Superior temporal gyrus (tissue), 1 donor: Measurements from ENCODE around the gene HRAS.
A peak's percentile ranks its signal among the peaks of the same experiment; 100 is the strongest.

ENCODE experiments used
- DNase-seq: peaks from one replicate; pipeline ENCODE4 v3.0.0-alpha.2; 2016; ENCODE audit errors: extremely low spot score

The HRAS gene

DNA sequence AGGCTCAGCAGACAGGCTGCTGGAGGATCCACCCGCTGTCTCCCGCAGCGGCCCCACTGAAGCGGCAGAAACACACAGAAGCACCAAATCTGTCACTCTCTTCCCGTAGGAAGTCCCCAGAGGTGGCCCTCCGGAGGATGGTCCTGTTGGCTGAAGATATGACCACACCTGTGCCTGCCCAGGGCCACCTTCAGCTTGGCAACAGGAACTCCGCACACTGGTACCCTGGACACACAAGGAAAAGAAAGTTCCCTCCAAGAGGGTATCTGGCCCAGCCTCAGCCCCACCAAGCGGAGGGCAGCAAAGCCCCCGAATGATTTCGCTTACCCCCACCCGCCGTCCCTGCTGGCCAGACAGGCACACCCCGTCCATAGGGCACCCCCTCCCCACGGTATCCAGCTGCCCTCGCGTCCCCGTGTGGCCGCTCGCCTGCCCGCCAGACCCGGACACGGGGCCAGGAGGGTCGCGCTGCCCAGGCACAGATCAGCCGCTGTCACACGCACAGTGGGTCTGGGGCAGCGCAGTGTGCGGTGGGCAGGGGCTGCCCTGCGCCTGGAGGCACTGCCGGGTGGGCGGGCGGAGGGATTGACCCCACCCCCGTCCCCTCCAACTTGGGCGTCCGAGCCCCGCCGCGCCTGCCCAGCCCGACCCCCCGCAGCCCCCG lies 32.4 kb upstream of the HRAS start:
- DNase-seq, result no peak

DNA sequence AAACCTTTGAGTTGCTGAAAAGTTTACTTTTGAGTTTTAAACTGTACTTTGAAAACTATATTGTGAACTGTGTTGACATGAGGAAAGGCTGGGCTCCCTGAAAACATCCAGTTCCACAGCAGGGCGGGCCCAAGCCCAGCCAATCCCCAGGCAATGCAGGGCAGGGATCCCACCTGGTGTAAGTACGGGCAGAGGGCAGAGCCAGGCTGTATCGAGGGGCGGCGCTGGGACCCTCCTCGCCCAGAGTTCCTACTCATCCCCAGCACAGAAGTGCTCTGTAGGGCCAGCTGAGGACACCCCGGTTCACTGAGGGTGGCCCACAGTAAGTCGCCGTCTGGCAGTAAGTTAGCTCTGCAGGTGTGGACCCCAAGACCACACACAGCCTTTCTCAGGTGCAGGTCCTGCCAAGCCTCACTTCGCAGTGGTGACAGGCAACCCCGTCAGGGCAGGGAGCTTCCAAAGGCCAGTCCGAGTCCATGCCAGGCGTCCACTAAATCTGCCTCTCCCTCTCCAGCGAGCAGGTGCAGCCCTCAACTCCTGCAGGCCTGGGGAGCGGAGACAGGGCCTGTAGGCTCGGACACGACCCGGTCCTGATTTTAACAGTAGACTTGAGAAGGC lies 31.7 kb upstream of the HRAS start:
- DNase-seq, result no peak

DNA sequence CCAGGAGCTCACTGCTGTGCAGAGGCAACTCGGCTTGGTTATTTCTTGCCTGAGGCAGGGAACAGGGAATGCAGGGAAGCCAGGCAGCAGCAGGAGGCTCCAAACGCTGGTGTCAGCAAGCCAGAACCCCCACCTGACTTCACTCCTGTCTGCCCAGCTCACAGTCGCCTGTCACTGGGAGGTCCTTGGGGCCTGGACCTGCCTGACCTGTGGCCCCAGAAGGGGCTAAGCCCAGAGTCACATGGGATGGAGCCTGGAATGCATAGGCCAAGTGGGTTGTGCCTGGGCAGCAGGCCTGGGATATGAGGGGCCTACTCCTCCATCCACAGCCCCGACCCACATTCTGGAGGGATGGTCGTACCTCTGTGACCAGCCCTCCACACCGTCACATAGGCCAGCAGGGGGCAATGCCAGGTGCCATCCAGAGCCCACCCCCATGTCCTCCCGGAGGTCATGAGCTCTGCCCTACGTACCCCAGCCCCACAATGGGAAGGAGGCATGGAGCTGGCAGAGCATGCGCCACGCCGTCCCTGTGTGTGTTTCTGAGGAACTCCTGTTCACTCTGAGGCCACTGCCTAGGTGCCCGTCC lies 30.6 kb upstream of the HRAS start:
- DNase-seq, result no peak

DNA sequence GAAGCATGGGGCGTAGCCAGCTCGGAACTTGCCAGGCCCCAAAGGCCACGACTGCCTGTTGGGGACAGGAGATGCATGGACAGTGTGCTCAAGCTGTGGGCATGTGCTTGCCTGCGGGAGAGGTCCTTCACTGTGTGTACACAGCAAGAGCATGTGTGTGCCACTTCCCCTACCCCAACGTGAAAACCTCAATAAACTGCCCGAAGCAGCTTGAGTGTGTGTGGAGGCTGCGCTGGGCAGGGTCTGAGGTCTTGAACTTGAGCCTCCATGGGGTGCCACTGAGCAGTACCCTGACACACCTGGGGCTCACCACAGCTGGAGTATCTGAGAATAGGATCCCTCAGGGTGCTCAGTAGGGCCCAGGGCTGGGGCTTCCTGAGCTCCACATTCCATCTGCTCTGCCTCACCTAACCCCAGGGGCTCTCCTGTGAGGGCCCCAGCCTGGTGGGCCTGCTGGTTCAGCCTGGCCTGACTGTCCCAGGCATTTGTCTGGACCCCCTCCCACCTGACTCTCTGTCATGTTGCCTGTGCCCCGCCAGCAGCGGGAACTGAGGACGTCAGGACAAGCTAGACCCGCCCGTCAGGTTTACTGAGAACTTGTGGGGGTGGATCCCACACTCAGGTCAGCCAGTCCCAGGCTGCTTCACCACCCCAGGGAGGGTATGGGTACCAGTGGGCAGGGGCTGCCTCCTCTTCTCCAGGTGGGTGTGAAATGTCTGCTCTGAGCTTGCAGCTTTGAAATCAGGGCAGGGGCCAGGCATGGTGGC lies 28.6 kb upstream of the HRAS start:
- DNase-seq, result no peak

DNA sequence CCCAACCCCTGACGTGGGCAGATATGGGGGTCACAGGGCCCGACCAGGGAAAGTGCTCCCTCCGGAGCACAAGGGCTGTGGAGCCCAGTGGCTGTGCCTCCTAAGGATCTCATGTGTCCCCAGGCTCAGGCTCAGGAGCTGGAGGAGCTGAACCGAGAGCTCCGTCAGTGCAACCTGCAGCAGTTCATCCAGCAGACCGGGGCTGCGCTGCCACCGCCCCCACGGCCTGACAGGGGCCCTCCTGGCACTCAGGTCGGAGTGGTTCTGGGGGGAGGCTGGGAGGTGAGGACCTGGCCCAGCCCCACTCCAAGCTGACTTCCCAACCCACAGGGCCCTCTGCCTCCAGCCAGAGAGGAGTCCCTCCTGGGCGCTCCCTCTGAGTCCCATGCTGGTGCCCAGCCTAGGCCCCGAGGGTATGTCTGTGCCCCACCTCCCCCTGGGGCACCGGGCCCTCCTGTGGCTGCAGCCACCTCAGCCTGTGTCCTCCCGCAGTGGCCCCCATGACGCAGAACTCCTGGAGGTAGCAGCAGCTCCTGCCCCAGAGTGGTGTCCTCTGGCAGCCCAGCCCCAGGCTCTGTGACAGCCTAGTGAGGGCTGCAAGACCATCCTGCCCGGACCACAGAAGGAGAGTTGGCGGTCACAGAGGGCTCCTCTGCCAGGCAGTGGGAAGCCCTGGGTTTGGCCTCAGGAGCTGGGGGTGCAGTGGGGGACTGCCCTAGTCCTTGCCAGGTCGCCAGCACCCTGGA lies 27.9 kb upstream of the HRAS start:
- DNase-seq, result no peak

DNA sequence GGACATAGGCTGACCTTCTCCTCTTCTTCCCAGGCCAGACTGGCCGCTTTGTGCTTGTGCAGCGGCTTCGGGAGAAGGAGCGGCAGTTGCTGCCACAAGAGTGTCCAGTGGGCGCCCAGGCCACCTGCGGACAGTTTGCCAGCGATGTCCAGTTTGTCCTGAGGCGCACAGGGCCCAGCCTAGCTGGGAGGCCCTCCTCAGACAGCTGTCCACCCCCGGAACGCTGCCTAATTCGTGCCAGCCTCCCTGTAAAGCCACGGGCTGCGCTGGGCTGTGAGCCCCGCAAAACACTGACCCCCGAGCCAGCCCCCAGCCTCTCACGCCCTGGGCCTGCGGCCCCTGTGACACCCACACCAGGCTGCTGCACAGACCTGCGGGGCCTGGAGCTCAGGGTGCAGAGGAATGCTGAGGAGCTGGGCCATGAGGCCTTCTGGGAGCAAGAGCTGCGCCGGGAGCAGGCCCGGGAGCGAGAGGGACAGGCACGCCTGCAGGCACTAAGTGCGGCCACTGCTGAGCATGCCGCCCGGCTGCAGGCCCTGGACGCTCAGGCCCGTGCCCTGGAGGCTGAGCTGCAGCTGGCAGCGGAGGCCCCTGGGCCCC lies 26.8 kb upstream of the HRAS start:
- DNase-seq, result no peak

DNA sequence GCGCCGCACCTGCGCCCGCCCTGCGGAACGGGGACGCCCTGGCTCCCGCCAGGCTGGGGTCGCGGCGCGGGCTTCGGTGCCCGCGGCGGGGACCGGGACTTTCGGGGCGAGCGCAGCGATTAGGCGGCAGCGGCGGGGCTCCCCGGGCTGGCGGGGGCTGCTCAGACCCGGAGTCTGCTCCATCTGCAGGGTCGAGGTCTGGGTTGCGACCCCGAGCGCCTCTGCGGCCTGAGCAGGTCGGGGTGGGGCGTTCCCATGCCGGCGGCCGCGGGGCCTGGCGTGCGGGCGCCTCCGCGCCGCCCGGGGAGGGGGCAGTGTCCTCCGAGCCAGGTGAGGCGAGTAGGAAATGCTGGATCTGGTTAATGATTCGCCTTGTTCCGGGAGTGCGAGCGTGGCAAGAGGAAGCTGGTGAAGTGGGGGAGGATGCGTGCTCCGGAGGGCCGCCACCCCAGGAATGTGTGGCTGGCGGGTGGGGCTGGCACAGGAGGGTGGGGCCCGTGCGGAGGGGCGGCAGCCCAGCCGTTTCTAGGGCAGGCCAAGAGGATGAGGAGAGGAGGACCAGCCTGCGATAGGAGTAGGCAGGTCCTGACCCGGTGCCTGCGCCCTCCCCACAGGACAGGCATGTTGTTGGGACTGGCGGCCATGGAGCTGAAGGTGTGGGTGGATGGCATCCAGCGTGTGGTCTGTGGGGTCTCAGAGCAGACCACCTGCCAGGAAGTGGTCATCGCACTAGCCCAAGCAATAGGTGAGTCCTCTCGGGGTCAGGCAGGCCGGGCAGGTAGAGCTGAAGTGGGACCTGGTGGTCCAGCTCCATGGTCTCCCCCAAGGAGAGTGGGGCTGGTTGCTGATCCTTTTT lies 26.0 kb upstream of the HRAS start:
- DNase-seq, result no peak

DNA sequence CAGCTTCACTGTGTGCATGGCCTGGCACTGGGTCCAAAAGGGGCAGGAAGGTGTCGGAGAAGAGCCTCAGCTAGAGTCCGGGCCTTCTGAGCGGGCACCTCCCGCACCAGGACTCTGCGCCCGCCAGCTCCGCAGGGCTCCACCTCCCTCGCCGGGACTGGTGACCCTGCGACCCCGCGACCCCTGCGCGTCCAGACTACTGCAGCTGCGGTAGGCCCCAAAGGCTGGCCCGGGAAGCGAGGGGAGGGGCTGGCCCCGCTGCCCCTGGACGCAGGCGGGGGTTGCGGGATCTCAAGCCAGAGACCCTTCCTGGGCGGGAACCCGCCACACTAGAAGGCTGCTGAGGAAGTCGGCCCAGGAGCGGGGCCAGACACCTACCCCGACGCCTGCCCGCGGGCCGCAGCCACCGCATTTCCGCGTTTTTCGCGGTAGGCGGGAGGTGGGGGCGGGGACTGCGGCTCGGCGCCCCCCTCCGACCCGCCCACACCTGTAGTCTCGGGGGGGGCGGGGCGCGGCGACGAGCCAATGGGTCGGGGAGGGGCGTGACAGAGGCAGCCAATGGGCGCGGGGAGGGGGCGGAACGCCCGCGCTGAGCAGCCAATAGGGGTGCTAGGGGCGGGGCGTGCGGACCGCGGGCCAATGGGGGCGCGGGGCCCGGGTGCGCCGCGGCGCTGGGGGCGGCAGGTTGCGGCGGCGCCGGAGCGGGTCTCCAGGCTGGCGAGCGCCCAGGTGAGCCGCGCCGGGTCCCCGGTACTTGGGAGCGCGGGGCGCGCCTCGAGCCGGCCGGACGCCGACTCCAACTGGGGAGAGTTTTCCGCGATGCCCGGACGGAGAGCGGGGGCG lies 25.1 kb upstream of the HRAS start, which contains the start of the genes LMNTD2 and RASSF7:
Gene LMNTD2 (minus strand): TSS at position 434 of the 843 bp plus-strand sequence. CDS start 22 bp downstream, at position 412.
Gene RASSF7 (plus strand): TSS at position 666 of the 843 bp plus-strand sequence. CDS start 799 bp downstream, outside the sequence.
- DNase-seq, result peak; percentile 81

DNA sequence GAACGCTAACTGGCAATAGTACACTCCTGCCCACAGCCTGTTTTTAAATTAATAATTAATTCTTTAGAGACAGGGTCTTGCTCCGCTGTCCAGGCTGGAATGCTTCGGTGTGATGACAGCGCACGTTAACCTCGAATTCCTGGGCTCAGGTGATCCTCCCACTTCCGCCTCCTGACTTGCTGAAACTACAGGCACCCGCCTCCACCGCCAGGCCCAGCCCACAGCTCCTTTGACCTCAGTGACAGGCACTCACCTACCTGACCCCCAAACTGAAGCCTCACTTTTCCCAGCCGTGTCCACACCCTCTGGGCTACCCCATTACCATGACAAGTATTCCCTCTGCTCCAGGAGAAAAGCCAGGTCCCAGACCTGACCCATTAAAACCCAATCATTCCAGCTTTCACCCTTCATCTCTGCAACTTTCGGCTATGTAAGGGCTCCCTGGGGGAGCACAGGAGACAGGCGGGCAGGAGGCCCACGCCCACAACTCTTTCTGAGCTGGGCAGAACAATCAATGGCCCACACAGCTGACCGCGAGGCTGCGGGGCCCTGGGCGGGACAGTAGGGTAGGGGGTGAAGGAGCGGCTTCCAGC lies 24.4 kb upstream of the HRAS start:
- no peak for DNase-seq

DNA sequence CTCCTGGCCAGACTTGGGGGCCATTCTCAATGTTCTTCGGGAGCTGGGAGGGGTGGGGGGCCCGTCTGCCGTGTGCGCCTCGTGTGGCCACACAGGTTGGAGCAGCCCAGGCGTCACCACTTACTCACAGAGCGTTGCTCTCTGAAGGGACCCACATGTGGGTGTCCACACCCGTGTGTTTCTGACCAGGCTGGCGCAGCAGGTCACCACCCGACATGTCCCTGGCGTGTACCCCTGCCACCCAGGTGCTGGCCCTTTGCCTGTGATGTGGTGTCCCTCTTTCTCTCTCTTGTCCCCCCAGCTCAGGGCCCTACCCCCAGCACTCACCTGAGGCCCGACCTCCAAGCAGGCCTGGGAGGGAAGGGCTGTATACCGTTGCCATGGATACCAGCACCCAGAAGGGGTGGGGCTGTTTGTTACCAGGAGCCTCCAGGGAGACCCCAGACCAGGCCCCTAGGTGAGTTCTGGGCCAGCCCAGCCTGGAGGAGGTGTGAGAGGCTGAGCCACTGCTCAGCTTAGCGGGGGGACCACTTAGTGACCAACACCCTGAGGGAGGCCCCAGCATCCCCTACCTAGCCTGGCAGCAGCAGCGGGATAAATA lies 23.7 kb upstream of the HRAS start:
- DNase-seq, result no peak

DNA sequence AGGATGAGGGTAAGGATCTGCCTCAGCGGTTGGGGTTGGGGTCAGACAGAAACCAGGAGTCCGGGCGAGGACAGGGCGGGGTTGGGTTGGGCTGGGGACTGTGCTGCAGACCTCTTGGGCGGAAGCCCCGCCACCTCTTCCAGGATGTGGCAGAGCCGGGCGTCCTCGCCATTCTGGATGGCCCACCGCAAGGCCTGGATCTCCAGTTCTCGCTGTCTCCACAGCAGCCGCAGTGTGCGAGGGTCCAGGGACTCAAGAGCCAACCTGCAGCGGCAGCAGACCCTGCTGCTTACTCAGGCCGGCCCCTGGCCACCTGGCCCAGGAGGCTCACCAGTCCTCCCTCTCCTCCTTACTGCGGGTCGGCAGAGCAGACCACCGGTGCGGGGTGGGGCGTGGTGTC lies 23.1 kb upstream of the HRAS start:
- DNase-seq, result no peak

DNA sequence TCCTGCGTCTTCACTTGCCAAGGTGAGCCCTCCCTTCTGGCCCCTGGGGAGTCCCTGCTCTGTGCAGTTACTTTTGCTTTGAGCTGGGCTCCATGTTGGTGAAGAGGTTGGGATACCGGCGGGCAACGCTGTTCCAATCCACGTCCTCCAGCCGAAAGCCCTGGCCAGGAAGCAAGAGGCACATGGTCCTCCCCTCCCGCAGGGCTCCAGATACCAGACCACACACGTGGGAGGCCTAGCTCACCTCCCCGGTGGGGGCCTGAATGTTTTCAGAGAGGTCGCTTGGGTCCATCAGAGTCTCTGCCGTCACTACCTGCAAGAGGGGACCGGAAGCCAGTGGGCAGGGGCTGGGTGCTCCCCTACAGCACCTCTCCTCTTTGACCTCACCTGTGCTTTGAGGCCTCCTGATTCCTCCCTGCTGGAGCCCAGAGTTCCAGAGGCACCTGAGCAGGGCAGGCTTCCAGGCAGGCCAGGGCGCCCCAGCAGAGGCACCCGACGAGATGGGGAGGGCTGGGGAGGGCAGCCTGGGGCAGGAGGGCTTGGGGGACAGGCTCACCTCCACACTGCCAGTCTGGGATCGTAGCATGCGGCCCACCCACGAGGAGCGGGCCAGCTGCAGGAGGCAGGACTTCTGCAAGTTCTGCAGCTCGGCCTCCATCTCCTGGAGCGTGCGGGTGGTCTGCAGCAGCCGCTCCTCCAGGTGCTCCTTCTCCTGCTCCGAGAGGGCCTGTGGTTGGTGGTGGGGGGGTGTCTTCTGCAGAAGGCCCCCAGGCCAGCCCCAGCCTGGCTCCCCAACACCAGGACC lies 22.2 kb upstream of the HRAS start:
- DNase-seq, result no peak

DNA sequence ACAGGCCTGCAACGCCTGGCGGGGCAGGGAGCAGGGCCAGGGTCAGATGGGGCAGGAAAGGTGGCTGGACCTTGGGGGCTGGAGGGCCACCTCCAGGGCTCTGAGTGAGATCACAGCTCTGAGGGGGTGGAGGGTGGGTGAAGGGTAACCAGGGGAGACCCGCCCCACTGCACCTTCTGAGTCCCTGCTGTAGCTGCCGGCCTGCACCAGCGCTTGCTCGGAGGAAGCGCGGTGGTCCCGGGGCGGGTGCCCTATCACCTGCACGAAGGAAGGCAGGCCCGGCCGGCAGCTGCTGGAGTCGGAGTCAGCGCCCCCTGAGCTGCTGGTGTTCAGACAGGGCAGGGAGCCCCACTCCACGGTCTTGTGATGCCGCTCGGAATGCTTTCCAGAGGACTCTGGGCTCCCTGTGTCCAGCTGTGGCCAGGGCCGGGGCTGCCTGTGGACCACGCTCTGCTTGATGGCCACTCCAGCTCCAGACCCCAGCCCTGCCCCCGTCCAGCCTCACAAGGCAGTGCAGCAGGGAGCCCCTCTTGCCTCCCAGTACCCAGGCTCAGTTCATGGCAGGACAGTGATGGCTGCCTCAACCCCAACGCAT lies 21.4 kb upstream of the HRAS start:
- DNase-seq, result no peak

DNA sequence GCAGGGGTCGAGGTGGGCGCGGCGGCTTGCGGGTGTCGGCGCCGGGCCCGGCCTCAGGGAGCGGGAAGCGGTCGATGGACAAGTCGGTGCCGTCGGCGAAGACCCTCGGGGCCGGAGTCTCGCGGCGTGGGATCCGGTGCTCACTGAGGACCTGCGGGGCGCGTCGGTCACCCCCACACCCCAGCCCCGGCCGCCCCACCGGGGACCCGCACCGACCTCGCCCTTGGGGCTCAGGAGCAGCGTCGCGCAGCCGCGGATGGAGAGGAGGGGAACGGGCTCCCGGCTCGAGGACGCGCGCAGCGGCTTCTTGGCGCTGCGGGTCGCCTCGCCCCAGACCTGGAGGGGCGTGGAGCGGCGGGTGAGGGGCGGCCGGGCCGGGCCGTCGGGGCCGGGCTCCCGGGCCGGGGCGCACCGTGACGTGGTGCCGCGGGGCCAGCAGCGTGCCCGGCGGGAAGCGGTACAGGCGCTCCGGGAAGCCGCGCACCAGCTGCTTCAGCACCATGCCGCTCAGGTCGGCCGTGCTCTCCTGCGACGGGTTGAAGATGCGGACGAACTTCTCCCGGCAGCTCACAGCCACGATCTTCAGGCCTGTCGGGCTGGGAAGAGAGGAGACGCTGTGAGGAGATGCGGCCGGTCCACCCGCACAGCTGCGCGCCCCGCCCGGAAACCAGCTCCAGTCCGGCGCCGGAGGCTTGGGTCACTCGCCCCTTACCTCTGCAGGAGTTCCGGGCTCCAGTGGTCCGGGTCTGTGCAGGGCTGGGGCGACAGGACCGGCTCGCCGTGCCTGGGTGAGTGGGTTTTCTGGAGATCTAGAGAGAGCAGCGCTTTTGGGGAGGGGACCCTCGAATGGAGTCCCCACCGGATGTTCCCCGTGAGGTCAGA lies 20.6 kb upstream of the HRAS start:
- no peak for DNase-seq

DNA sequence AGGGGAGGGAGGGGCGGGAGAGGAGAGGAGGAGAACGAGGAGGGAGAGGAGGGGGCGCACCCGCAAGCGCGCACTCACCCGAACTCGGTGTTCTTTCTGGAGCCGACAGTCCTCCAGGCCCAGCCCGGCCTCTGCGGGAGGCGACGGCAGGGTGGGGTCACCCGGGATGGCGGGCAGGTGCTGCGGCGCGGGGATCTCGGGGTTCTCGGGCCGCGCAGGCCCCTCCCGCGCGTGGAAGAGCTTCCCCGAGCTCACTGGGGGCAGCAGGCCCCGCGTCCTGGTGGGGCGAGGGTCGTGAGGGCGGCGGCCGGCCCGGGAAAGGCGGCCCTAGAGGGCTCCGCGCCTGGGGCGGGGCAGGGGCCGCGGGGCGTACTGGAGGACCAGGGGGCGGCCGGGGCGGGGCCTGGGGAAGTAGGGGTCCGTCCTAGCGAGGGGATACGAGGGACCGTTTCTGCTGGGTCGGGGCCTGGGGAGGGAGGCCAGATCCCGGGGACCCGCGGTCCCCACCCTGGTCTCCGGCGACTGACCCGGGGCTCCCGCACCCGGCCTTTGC lies 19.9 kb upstream of the HRAS start:
- DNase-seq, result no peak
